Natural killer cell (primary cell): Measurements from ENCODE around the gene CNPY1. TPM values are rescaled to one million over a fixed set of nuclear protein-coding genes. Genes with fewer than 3 reads are reported as not detected.
"Not testable (repeated sequence)": the region's sequence is repeated elsewhere in the genome, so short reads cannot be mapped to it uniquely, and the experiment has no call there.

Source experiments
- ATAC-seq, 3 donors: fragments of 150-1000 bp in 2 of 3; fragments of 200-7000 bp in 1 of 3; cut with Tn5 transposase; 1 replicate in 1 of 3; 2 replicates in 2 of 3; pipeline ENCODE4 v1.10.0; 2021; ENCODE audit warnings: mild to moderate bottlenecking in 2 of 3, moderate library complexity in 2 of 3
- DNase-seq, 2 donors: peaks; one replicate each; pipeline versions ENCODE4 v3.0.0 to v3.0.0-alpha.2; 2013 to 2021; ENCODE audit warnings: mixed read lengths in 1 of 2
- H3K27ac ChIP-seq: one replicate; pipeline ENCODE4 v1.5.1; 2013; ENCODE audit warnings: mild to moderate bottlenecking, low read length
- H3K27me3 ChIP-seq: one replicate; pipeline ENCODE4 v1.6.1; 2013; ENCODE audit warnings: low read length; ENCODE audit not compliant: control insufficient read depth, insufficient read depth
- H3K36me3 ChIP-seq: one replicate; pipeline ENCODE4 v1.6.1; 2013; ENCODE audit warnings: low read length; ENCODE audit not compliant: control insufficient read depth, insufficient read depth
- H3K4me1 ChIP-seq: one replicate; pipeline ENCODE4 v1.6.1; 2013; ENCODE audit warnings: low read length; ENCODE audit not compliant: control insufficient read depth, insufficient read depth
- H3K4me3 ChIP-seq: one replicate; pipeline ENCODE4 v1.5.1; 2013; ENCODE audit warnings: low read length
- H3K9me3 ChIP-seq: one replicate; pipeline ENCODE4 v1.6.1; 2013; ENCODE audit warnings: low read length; ENCODE audit not compliant: control insufficient read depth, insufficient read depth
- H3K27ac Mint-ChIP-seq, 2 donors: one replicate each; pipeline ENCODE4 v1.8.0; 2022; ENCODE audit warnings: mild to moderate bottlenecking in 2 of 2, mixed read lengths in 2 of 2, moderate library complexity in 1 of 2
- H3K27me3 Mint-ChIP-seq, 2 donors: one replicate each; pipeline ENCODE4 v1.8.0; 2022; ENCODE audit warnings: low read depth in 2 of 2, mixed read lengths in 2 of 2
- H3K36me3 Mint-ChIP-seq: one replicate; pipeline ENCODE4 v1.8.0; 2022; ENCODE audit warnings: mixed read lengths
- H3K4me1 Mint-ChIP-seq, 2 donors: one replicate each; pipeline ENCODE4 v1.8.0; 2022; ENCODE audit warnings: mixed read lengths in 2 of 2
- H3K4me3 Mint-ChIP-seq: one replicate; pipeline ENCODE4 v1.8.0; 2022; ENCODE audit warnings: mild to moderate bottlenecking, moderate library complexity, mixed read lengths
- H3K9me3 Mint-ChIP-seq, 2 donors: one replicate each; pipeline ENCODE4 v1.8.0; 2022; ENCODE audit warnings: mixed read lengths in 2 of 2
- CTCF ChIP-seq: fragments of 200-600 bp; IDR thresholded peaks from one replicate; pipeline ENCODE4 v1.8.0; 2022; ENCODE audit warnings: antibody characterized with exemption
- WGBS: methylation state at CpG from one replicate; pipeline ENCODE4 v1.1.7; 2013; ENCODE audit warnings: missing lambda C conversion rate; ENCODE audit not compliant: insufficient coverage; 5-methylcytosine and 5-hydroxymethylcytosine counted together
- intact Hi-C: fragments of 100-400 bp; cut with micrococcal nuclease; formaldehyde crosslinking; loops from one replicate; pipeline ENCODE4 v1.14.2; 2022
- total RNA-seq, 4 donors: library from RNA; stranded (reverse); fragments of 120-200 nt in 1 of 4; gene quantifications; one replicate each; pipeline versions ENCODE4 v1.2.3 to v1.2.4, GENCODE V29; 2013 to 2022

The CNPY1 gene
- not detected for total RNA-seq
- not detected for total RNA-seq (2013)

GRCh38 chr7:155546449-155546848, at the start of gene CNPY1:
TSS of gene CNPY1 (minus strand) at chr7:155546559. CDS start at chr7:155545929, 630 bp downstream.
- DNase-seq, intact Hi-C loops, H3K27me3 ChIP-seq, H3K9me3 Mint-ChIP-seq, H3K36me3 ChIP-seq, H3K9me3 ChIP-seq, H3K36me3 Mint-ChIP-seq, ATAC-seq, H3K27ac Mint-ChIP-seq, H3K4me1 ChIP-seq, H3K27ac ChIP-seq, H3K4me1 Mint-ChIP-seq, H3K27me3 Mint-ChIP-seq, H3K4me3 ChIP-seq, H3K4me3 Mint-ChIP-seq: not testable (repeated sequence)
- WGBS, result 85% methylated on average over 1 of the region's 1 CpG

GRCh38 chr7:155594961-155595366, 48.6 kb upstream of the CNPY1 start:
- WGBS, result 10% methylated on average over 1 of the region's 3 CpGs
- peaks cover 12 to 19% of the 10 kb centered on the region in 2 donors for H3K27me3 Mint-ChIP-seq

GRCh38 chr7:155594163-155594732, 47.9 kb upstream of the CNPY1 start:
- peaks cover 24% of the 10 kb centered on the region for H3K4me1 ChIP-seq
- no peak for ATAC-seq
- H3K9me3 ChIP-seq, result no peaks in the 10 kb centered on the region
- Mint-ChIP-seq H3K27ac (no peak overlapping the region), H3K4me1 (peaks cover 5 to 8% of the 10 kb centered on the region in 2 donors), H3K27me3 (peaks cover 11 to 12% of the 10 kb centered on the region in 2 donors), H3K9me3 (no peaks in the 10 kb centered on the region), H3K4me3 (no peak overlapping the region), H3K36me3 (no peaks in the 10 kb centered on the region)
- intact Hi-C loops, result no loop called here
- H3K27me3 ChIP-seq, result peaks cover 4% of the 10 kb centered on the region
- no peak overlapping the region for H3K27ac ChIP-seq
- no peak for TF ChIP-seq CTCF
- no peaks in the 10 kb centered on the region for H3K36me3 ChIP-seq
- DNase-seq, result no peak
- H3K4me3 ChIP-seq, result no peak overlapping the region
- WGBS, result 87% methylated on average over 6 of the region's 6 CpGs

More at GRCh38 chr7:155594961-155595366, 48.6 kb upstream of the CNPY1 start:
- Histone ChIP-seq H3K36me3 (no peaks in the 10 kb centered on the region), H3K4me3 (no peak overlapping the region), H3K27me3 (peaks cover 5% of the 10 kb centered on the region), H3K9me3 (no peaks in the 10 kb centered on the region), H3K27ac (no peak overlapping the region), H3K4me1 (peaks cover 20% of the 10 kb centered on the region)
- Mint-ChIP-seq H3K36me3 (no peaks in the 10 kb centered on the region), H3K27ac (no peak overlapping the region), H3K9me3 (no peaks in the 10 kb centered on the region), H3K4me3 (no peak overlapping the region), H3K4me1 (peaks cover 5 to 9% of the 10 kb centered on the region in 2 donors)
- no peak for ATAC-seq
- intact Hi-C loops, result no loop called here
- no peak for DNase-seq
- no peak for TF ChIP-seq CTCF

- DNase-seq (no peak), ATAC-seq (no peak)
- 77% methylated on average over 15 of the region's 15 CpGs for WGBS
- peaks cover 6 to 9% of the 10 kb centered on the region in 2 donors for H3K27me3 Mint-ChIP-seq
- Histone ChIP-seq H3K4me1 (peaks cover 21% of the 10 kb centered on the region), H3K36me3 (no peaks in the 10 kb centered on the region), H3K27ac (no peak overlapping the region), H3K27me3 (no peaks in the 10 kb centered on the region), H3K9me3 (no peaks in the 10 kb centered on the region), H3K4me3 (no peak overlapping the region)
- no peak overlapping the region for H3K4me3 Mint-ChIP-seq
- H3K9me3 Mint-ChIP-seq, result no peaks in the 10 kb centered on the region
- intact Hi-C loops, result no loop called here
- no peak overlapping the region for H3K27ac Mint-ChIP-seq
- H3K36me3 Mint-ChIP-seq, result no peaks in the 10 kb centered on the region
- no peak for TF ChIP-seq CTCF
- peaks cover 0 to 2% of the 10 kb centered on the region in 2 donors for H3K4me1 Mint-ChIP-seq
These were observed 47.3 kb upstream of the CNPY1 start for GRCh38 chr7:155593461-155594162.
